Kidney epithelial cell (primary cell): ENCODE measurements around the gene DOC2B. TPM values are rescaled to one million over a fixed set of nuclear protein-coding genes. Genes with fewer than 3 reads are reported as not detected.
"Not testable (repeated sequence)": the region's sequence is repeated elsewhere in the genome, so short reads cannot be mapped to it uniquely, and the experiment has no call there.

Experiments used
- DNase-seq: peaks from one replicate; pipeline ENCODE4 v3.0.0-alpha.2; 2010; ENCODE audit warnings: low read depth
- H3K27me3 ChIP-seq: 2 replicates; pipeline ENCODE4 v1.6.0; 2011; ENCODE audit warnings: low read length; ENCODE audit not compliant: control insufficient read depth, insufficient read depth
- H3K36me3 ChIP-seq: 2 replicates; pipeline ENCODE4 v1.5.1; 2011; ENCODE audit warnings: low read length; ENCODE audit not compliant: control insufficient read depth, insufficient read depth
- H3K4me3 ChIP-seq: 2 replicates; pipeline ENCODE4 v1.5.1; 2011; ENCODE audit warnings: low read depth, mild to moderate bottlenecking, control low read depth, low read length
- total RNA-seq: library from RNA; depleted of rRNA; stranded (reverse); fragments of >200 nt; gene quantifications from 2 replicates; pipeline ENCODE4 v1.2.3, GENCODE V29; 2015
- TF ChIP-seq, protein P1 (sequence below): IDR thresholded peaks from 2 replicates; pipeline ENCODE4 v1.5.1; 2011; ENCODE audit warnings: mild to moderate bottlenecking, moderate library complexity, low read length, control low read depth, inconsistent platforms; ENCODE audit not compliant: insufficient read depth, poor library complexity, severe bottlenecking

The DOC2B gene
- total RNA-seq, 1 donor from 2014 or later, result 38.1 TPM

DNA sequence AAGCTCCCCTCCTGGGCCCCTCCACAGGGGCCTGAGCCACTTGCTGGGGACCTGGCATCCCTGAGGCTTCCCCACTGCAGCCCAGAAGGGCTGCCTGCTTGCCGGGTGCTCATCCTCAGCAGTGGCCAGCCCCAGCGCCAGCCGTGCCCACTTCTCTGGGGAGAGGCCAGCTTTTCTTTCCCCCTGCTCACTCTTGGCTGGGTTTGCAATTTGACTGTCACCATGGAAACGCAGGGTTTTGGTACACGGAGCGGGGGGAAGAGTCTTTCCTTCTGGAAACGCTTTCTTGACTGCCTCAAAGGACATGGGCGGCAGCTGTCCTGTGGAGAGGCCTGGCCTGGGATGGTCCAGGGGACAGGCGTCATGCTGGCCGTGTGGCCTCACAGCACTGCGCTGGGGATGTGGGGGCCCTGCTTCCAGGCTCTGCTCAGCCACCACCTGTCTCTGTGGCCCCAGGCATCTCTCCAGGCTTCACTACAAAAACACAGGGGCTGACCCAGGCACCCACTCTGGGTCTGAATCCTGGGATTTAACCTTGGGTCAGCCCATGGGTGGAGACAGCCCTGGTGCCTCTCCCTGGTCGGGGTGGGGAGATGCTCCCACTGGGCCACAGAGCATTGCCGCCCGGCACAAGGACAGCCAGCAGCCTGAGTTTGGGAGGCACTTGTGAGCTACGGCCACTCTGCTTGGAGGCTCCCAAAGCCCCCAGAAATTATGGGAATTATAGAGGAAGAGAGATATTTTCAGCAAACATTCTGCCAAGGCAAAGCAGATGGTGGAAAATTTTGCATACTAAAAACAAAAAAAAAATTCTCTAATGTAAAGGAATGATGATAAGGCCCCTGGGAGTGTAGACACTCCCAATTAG lies 45.9 kb upstream of the DOC2B start:
- no peaks in the 10 kb centered on the region for H3K36me3 ChIP-seq
- no peaks in the 10 kb centered on the region for H3K27me3 ChIP-seq
- TF ChIP-seq, protein P1, sequence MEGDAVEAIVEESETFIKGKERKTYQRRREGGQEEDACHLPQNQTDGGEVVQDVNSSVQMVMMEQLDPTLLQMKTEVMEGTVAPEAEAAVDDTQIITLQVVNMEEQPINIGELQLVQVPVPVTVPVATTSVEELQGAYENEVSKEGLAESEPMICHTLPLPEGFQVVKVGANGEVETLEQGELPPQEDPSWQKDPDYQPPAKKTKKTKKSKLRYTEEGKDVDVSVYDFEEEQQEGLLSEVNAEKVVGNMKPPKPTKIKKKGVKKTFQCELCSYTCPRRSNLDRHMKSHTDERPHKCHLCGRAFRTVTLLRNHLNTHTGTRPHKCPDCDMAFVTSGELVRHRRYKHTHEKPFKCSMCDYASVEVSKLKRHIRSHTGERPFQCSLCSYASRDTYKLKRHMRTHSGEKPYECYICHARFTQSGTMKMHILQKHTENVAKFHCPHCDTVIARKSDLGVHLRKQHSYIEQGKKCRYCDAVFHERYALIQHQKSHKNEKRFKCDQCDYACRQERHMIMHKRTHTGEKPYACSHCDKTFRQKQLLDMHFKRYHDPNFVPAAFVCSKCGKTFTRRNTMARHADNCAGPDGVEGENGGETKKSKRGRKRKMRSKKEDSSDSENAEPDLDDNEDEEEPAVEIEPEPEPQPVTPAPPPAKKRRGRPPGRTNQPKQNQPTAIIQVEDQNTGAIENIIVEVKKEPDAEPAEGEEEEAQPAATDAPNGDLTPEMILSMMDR, result no peak
- H3K4me3 ChIP-seq, result no peak overlapping the region
- no peak for DNase-seq

GRCh38 chr17:226108-227077 lies 44.9 kb upstream of the DOC2B start:
- Histone ChIP-seq H3K27me3 (no peaks in the 10 kb centered on the region), H3K4me3 (no peak overlapping the region), H3K36me3 (no peaks in the 10 kb centered on the region)
- TF ChIP-seq, protein P1, result no peak
- DNase-seq, result no peak

DNA sequence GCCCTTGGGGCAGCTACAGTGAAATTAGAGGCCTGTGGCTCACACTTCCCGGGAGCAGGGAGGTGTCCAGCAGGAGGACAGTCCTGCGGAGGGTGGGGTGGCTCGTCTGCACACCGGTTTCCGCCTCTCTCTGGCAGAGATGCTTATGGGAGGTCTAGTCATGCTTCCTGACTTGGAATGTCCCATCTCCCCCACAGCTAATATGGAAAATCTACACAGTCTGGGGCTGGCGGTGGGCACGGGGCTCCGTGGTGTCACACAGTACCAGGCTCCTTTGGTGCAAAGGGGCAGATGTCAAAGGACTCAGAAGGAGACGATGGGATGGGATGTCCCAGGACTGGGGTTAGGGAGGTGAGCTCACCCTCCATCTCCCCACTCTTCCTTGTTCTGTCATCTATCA lies 44.1 kb upstream of the DOC2B start:
- H3K4me3 ChIP-seq, result no peak overlapping the region
- TF ChIP-seq, protein P1, result no peak
- H3K27me3 ChIP-seq, result no peaks in the 10 kb centered on the region
- H3K36me3 ChIP-seq, result no peaks in the 10 kb centered on the region
- no peak for DNase-seq

DNA sequence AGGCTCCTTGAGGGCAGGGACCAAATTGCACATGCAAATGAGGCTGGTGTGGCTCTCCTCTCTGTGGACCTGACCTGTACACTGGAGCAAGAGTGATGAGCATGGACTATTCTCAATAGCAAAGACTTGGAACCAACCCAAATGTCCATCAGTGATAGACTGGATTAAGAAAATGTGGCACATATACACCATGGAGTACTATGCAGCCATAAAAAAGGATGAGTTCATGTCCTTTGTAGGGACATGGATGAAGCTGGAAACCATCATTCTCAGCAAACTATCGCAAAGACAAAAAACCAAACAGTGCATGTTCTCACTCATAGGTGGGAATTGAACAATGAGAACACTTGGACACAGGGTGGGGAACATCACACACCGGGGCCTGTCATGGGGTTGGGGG lies 43.1 kb upstream of the DOC2B start:
- not testable (repeated sequence) for H3K27me3 ChIP-seq, H3K4me3 ChIP-seq, H3K36me3 ChIP-seq, DNase-seq

- no peaks in the 10 kb centered on the region for H3K36me3 ChIP-seq
- TF ChIP-seq, protein P1, result no peak
- DNase-seq, result no peak
- H3K4me3 ChIP-seq, result no peak overlapping the region
- H3K27me3 ChIP-seq, result no peaks in the 10 kb centered on the region
Observed at GRCh38 chr17:223723-224471, 42.4 kb upstream of the DOC2B start.
